ENCODE measurements around the gene MRPL33. TPM values are rescaled to one million over a fixed set of nuclear protein-coding genes. Genes with fewer than 3 reads are reported as not detected.

Gene MRPL33
- total RNA-seq, 2 donors from 2014 or later, result 99.5 to 118 TPM

DNA sequence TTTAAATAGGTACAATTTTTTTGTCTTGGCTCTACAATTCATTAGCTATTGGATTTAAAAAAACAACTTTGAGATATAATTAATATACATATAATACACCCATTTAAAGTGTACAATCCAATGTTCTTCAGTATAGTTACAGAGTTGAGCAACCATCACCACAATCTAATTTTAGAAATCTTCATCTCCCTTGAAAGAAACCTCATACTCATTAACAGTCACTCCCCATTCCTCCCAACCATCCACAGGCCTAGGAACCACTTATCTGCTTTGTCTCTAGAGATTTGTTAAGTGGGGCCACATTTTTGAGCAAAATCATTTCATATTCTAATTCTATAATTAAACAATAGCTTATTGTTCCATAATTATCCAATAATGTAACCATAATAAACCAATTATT lies 32.6 kb downstream of the MRPL33 start:
- H3K9me3 ChIP-seq, result no peaks in the 10 kb centered on the region
- no peak overlapping the region for H3K4me3 ChIP-seq
- ATAC-seq (ENCODE audit: insufficient number of reproducible peaks, low FRiP score, low read depth) (no peak), DNase-seq (ENCODE audit: low spot score) (no peak)
- H3K36me3 ChIP-seq, result no peaks in the 10 kb centered on the region
- TF ChIP-seq, protein P1, sequence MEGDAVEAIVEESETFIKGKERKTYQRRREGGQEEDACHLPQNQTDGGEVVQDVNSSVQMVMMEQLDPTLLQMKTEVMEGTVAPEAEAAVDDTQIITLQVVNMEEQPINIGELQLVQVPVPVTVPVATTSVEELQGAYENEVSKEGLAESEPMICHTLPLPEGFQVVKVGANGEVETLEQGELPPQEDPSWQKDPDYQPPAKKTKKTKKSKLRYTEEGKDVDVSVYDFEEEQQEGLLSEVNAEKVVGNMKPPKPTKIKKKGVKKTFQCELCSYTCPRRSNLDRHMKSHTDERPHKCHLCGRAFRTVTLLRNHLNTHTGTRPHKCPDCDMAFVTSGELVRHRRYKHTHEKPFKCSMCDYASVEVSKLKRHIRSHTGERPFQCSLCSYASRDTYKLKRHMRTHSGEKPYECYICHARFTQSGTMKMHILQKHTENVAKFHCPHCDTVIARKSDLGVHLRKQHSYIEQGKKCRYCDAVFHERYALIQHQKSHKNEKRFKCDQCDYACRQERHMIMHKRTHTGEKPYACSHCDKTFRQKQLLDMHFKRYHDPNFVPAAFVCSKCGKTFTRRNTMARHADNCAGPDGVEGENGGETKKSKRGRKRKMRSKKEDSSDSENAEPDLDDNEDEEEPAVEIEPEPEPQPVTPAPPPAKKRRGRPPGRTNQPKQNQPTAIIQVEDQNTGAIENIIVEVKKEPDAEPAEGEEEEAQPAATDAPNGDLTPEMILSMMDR (IDR thresholded peaks at IDR 0.05), result no peak
- H3K27me3 ChIP-seq (replicated peaks; ENCODE audit: insufficient read depth), result no peaks in the 10 kb centered on the region
- H3K27ac ChIP-seq, result no peak overlapping the region
- H3K4me1 ChIP-seq (ENCODE audit: control insufficient read depth in 1 of 2, low read depth in 2 of 2), result peaks cover 17 to 27% of the 10 kb centered on the region in 2 donors

DNA sequence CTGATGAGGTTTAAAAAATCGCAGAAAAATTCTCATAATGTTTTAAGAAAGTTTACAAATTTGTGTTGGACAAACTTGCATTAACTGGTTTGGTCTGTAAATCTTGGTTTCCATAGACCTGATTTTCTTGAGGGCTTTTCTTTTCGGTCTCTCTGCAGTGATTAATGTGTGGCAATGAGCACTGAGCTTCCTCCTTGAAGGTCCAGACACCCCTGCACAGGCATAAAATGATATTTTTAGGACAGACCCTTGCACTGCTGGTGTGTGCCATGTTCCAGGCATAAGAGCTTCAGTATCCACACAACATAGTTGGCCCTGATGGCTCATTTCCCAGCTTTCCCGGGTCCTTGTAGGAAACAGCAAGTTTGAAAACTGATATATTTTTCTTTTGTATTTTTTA lies 33.7 kb downstream of the MRPL33 start:
- ATAC-seq (ENCODE audit: insufficient number of reproducible peaks, low FRiP score, low read depth) (no peak), DNase-seq (ENCODE audit: low spot score) (no peak)
- Histone ChIP-seq H3K4me3 (no peak overlapping the region), H3K27ac (no peak overlapping the region), H3K36me3 (no peaks in the 10 kb centered on the region), H3K9me3 (no peaks in the 10 kb centered on the region), H3K27me3 (replicated peaks; ENCODE audit: insufficient read depth) (no peaks in the 10 kb centered on the region), H3K4me1 (ENCODE audit: control insufficient read depth in 1 of 2, low read depth in 2 of 2) (peaks cover 16 to 27% of the 10 kb centered on the region in 2 donors)
- TF ChIP-seq, protein P1 (IDR thresholded peaks at IDR 0.05), result no peak

DNA sequence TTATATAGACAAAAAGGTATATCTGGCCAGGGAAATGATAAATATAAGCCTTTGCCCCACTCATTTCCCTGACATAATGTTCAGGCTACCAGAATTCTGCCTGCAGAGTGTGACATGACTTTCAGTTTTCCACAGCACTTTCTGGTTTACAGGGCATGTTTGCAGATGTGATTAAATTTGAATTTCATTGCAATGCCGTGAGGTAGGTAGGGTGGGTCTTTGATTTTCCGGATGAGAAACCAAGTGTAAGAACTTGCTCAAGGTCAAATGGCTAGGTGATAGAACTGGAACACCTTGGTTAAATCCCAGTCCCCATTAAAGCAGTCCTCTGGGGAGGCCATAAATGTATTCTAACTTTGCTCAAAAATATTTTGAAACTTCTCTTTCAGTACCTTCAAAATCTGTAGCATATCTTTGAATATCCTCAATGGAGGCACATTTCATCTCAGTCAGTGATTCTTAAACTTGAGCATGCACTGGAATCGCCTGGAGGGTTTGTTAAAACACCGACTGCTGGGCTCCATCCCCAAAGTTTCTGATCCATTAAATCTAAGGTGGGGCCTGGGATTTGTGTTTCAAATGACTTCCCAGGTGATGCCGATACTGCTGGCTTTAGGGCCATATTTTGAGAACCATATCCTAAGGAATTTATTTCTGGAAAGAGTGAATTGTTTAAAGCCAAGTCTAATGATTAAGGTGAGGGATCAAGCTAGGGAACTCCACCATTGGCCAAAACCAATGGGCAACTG lies 35.0 kb downstream of the MRPL33 start:
- Histone ChIP-seq H3K9me3 (no peaks in the 10 kb centered on the region), H3K27ac (no peak overlapping the region), H3K4me3 (no peak overlapping the region), H3K4me1 (ENCODE audit: control insufficient read depth in 1 of 2, low read depth in 2 of 2) (peaks cover 7 to 17% of the 10 kb centered on the region in 2 donors), H3K27me3 (replicated peaks; ENCODE audit: insufficient read depth) (no peaks in the 10 kb centered on the region), H3K36me3 (no peaks in the 10 kb centered on the region)
- DNase-seq (ENCODE audit: low spot score), result no peak
- TF ChIP-seq, protein P1 (IDR thresholded peaks at IDR 0.05), result no peak
- no peak for ATAC-seq (ENCODE audit: insufficient number of reproducible peaks, low FRiP score, low read depth)

DNA sequence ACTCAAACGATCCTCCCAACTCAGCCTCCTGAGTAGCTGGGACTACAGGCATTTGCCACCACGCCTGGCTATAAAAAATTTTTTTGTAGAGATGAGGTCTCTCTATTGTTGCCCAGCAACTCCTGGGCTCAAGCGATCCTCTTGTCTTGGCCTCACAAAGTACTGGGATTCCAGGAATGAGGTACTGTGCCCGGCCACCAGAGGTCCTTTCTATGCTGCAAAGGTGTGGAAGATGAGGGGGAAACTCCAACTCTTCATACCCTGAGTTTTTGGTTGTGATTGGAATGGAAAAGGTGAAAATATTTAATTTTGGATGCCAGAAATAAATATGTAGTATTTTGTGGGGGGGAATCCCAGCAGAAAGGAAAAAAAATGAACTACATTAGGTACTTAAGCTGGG lies 36.0 kb downstream of the MRPL33 start:
- Histone ChIP-seq H3K4me1 (ENCODE audit: control insufficient read depth in 1 of 2, low read depth in 2 of 2) (peaks cover 7 to 17% of the 10 kb centered on the region in 2 donors), H3K36me3 (no peaks in the 10 kb centered on the region), H3K27ac (no peak overlapping the region), H3K9me3 (no peaks in the 10 kb centered on the region), H3K4me3 (no peak overlapping the region), H3K27me3 (replicated peaks; ENCODE audit: insufficient read depth) (no peaks in the 10 kb centered on the region)
- ATAC-seq (ENCODE audit: insufficient number of reproducible peaks, low FRiP score, low read depth) (no peak), DNase-seq (ENCODE audit: low spot score) (no peak)
- TF ChIP-seq, protein P1 (IDR thresholded peaks at IDR 0.05), result peak; percentile 38

DNA sequence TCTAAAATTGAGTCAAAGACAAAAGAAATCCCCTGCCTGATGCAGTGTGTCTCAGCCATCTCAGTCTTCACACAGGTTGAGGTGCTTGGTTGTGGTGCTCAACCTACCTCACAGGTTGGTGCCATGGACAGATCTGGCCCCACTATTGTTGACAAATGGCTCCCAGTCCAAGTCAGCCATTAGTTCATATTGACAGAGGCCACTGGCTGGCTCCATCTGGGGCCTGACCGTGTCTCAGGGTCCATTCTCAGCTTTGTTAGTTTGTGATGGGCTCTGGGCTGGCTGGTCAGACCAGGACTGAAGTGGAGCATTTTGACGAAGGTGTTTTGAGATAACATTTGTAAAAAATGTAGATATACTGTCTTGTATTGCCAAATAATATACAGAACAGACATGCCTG lies 36.9 kb downstream of the MRPL33 start:
- Histone ChIP-seq H3K9me3 (no peaks in the 10 kb centered on the region), H3K27ac (no peak overlapping the region), H3K36me3 (no peaks in the 10 kb centered on the region), H3K4me1 (ENCODE audit: control insufficient read depth in 1 of 2, low read depth in 2 of 2) (peaks cover 7 to 17% of the 10 kb centered on the region in 2 donors), H3K4me3 (no peak overlapping the region), H3K27me3 (replicated peaks; ENCODE audit: insufficient read depth) (no peaks in the 10 kb centered on the region)
- TF ChIP-seq, protein P1 (IDR thresholded peaks at IDR 0.05), result no peak
- ATAC-seq (ENCODE audit: insufficient number of reproducible peaks, low FRiP score, low read depth), result no peak
- no peak for DNase-seq (ENCODE audit: low spot score)
